MCF 10A (cell line): Measurements from ENCODE around the gene A2M. TPM values are rescaled to one million over a fixed set of nuclear protein-coding genes. Genes with fewer than 3 reads are reported as not detected.

Experiments
- BruUV-seq: library from RNA; stranded (reverse); fragments of 400-500 nt; replicated peaks from 2 replicates; lab custom pipeline; 2021; lab: Mats Ljungman, UMichigan
- CTCF ChIA-PET: fragments of 300-600 bp; sonication (Branson Sonifier 250); formaldehyde crosslinking; extraction: SDS; loops from one replicate; lab custom pipeline; 2021; ENCODE audit warnings: antibody characterized with exemption, inconsistent platforms; lab: Yijun Ruan, JAX
- POLR2A ChIA-PET: fragments of 300-600, 350-650 bp; sonication (Branson Sonifier 250); formaldehyde crosslinking; extraction: SDS; loops from one replicate; lab custom pipeline; 2020; ENCODE audit warnings: antibody characterized with exemption, inconsistent platforms; lab: Yijun Ruan, JAX
- DNase-seq: peaks from one replicate; pipeline ENCODE4 v3.0.0-alpha.2; 2018; ENCODE audit not compliant: unreplicated experiment
- H3K27ac Mint-ChIP-seq: one replicate; pipeline ENCODE4 v1.8.0; 2022; ENCODE audit warnings: mild to moderate bottlenecking, low read depth, mixed read lengths; ENCODE audit not compliant: unreplicated experiment
- H3K27me3 Mint-ChIP-seq: one replicate; pipeline ENCODE4 v1.8.0; 2022; ENCODE audit warnings: mixed read lengths; ENCODE audit not compliant: insufficient read depth, unreplicated experiment
- H3K36me3 Mint-ChIP-seq: one replicate; pipeline ENCODE4 v1.8.0; 2022; ENCODE audit warnings: mild to moderate bottlenecking, moderate library complexity, mixed read lengths; ENCODE audit not compliant: insufficient read depth, unreplicated experiment
- H3K4me1 Mint-ChIP-seq: one replicate; pipeline ENCODE4 v1.8.0; 2022; ENCODE audit warnings: mixed read lengths; ENCODE audit not compliant: insufficient read depth, unreplicated experiment
- H3K4me3 Mint-ChIP-seq: one replicate; pipeline ENCODE4 v1.8.0; 2022; ENCODE audit warnings: mild to moderate bottlenecking, moderate library complexity, mixed read lengths; ENCODE audit not compliant: unreplicated experiment
- H3K9me3 Mint-ChIP-seq: one replicate; pipeline ENCODE4 v1.8.0; 2022; ENCODE audit warnings: mixed read lengths; ENCODE audit not compliant: unreplicated experiment
- CTCF ChIP-seq: fragments of 200-600 bp; IDR thresholded peaks from one replicate; pipeline ENCODE4 v1.8.0; 2022; ENCODE audit warnings: antibody characterized with exemption, mild to moderate bottlenecking; ENCODE audit not compliant: unreplicated experiment
- intact Hi-C: fragments of 100-400 bp; cut with micrococcal nuclease; formaldehyde crosslinking; loops from 2 replicates; pipeline ENCODE4 v1.14.1; 2022
- total RNA-seq: library from RNA; stranded (reverse); gene quantifications from 2 replicates; pipeline ENCODE4 v1.2.3, GENCODE V29; 2022

A2M gene
- total RNA-seq, 1 experiment from 2014 or later: not detected

GRCh38 chr12:9070351-9070750 lies 45.4 kb downstream of the A2M start:
- no TSS peak for BruUV-seq
- POLR2A ChIA-PET: no interaction called here
- TF ChIP-seq CTCF: no peak

GRCh38 chr12:9068600-9068999 lies 47.1 kb downstream of the A2M start:
- BruUV-seq: no TSS peak
- no peaks in the 10 kb centered on the region for H3K9me3 Mint-ChIP-seq
- H3K36me3 Mint-ChIP-seq: no peaks in the 10 kb centered on the region
- POLR2A ChIA-PET: no interaction called here
- DNase-seq: no peak
- no peak overlapping the region for H3K27ac Mint-ChIP-seq
- intact Hi-C loops: loop anchor here (10.0 kb wide), 2 partner anchors 216 to 266 kb away; no protein-coding TSS in a partner anchor
- peaks cover 10% of the 10 kb centered on the region for H3K27me3 Mint-ChIP-seq
- CTCF ChIA-PET: interaction anchor here (0.5 kb wide), 1 partner anchor 313 kb away, joined by 3 read pairs; no protein-coding TSS in a partner anchor
- H3K4me3 Mint-ChIP-seq: no peak overlapping the region
- TF ChIP-seq CTCF: no peak
- peaks cover 13% of the 10 kb centered on the region for H3K4me1 Mint-ChIP-seq

More at GRCh38 chr12:9070351-9070750, 45.4 kb downstream of the A2M start:
- Mint-ChIP-seq H3K27ac (no peak overlapping the region), H3K4me3 (no peak overlapping the region), H3K27me3 (peaks cover 10% of the 10 kb centered on the region), H3K4me1 (peaks cover 7% of the 10 kb centered on the region), H3K36me3 (no peaks in the 10 kb centered on the region), H3K9me3 (no peaks in the 10 kb centered on the region)
- DNase-seq: no peak
- intact Hi-C loops: no loop called here
- CTCF ChIA-PET: interaction anchor here (0.6 to 1.3 kb wide), 2 partner anchors 21 to 696 kb away, joined by 3 to 6 read pairs; no protein-coding TSS in a partner anchor

GRCh38 chr12:9068086-9068485 lies 47.6 kb downstream of the A2M start:
- Mint-ChIP-seq H3K4me1 (peaks cover 13% of the 10 kb centered on the region), H3K4me3 (no peak overlapping the region), H3K27me3 (peaks cover 10% of the 10 kb centered on the region), H3K27ac (no peak overlapping the region), H3K36me3 (no peaks in the 10 kb centered on the region), H3K9me3 (no peaks in the 10 kb centered on the region)
- ChIA-PET POLR2A (no interaction called here), CTCF (interaction anchor here (0.5 kb wide), 1 partner anchor 313 kb away, joined by 3 read pairs; no protein-coding TSS in a partner anchor)
- no peak for TF ChIP-seq CTCF
- DNase-seq: no peak
- no TSS peak for BruUV-seq
- intact Hi-C loops: loop anchor here (10.0 kb wide), 2 partner anchors 217 to 267 kb away; no protein-coding TSS in a partner anchor

GRCh38 chr12:9066755-9067423 lies 48.8 kb downstream of the A2M start:
- no peak overlapping the region for H3K27ac Mint-ChIP-seq
- intact Hi-C loops: loop anchor here (10.0 kb wide), 2 partner anchors 218 to 268 kb away; no protein-coding TSS in a partner anchor
- no peak for TF ChIP-seq CTCF
- H3K36me3 Mint-ChIP-seq: no peaks in the 10 kb centered on the region
- H3K27me3 Mint-ChIP-seq: no peaks in the 10 kb centered on the region
- no peak overlapping the region for H3K4me3 Mint-ChIP-seq
- ChIA-PET CTCF (interaction anchor here (0.6 to 4.5 kb wide), 4 partner anchors 17 to 263 kb away, joined by 3 to 28 read pairs (median 5); no protein-coding TSS in a partner anchor), POLR2A (no interaction called here)
- H3K4me1 Mint-ChIP-seq: peaks cover 13% of the 10 kb centered on the region
- DNase-seq: no peak
- H3K9me3 Mint-ChIP-seq: no peaks in the 10 kb centered on the region
- no TSS peak for BruUV-seq
